ENCODE data around the gene NEU2.
"Not testable (repeated sequence)": the region's sequence is repeated elsewhere in the genome, so short reads cannot be mapped to it uniquely, and the experiment has no call there.

Gene NEU2

DNA sequence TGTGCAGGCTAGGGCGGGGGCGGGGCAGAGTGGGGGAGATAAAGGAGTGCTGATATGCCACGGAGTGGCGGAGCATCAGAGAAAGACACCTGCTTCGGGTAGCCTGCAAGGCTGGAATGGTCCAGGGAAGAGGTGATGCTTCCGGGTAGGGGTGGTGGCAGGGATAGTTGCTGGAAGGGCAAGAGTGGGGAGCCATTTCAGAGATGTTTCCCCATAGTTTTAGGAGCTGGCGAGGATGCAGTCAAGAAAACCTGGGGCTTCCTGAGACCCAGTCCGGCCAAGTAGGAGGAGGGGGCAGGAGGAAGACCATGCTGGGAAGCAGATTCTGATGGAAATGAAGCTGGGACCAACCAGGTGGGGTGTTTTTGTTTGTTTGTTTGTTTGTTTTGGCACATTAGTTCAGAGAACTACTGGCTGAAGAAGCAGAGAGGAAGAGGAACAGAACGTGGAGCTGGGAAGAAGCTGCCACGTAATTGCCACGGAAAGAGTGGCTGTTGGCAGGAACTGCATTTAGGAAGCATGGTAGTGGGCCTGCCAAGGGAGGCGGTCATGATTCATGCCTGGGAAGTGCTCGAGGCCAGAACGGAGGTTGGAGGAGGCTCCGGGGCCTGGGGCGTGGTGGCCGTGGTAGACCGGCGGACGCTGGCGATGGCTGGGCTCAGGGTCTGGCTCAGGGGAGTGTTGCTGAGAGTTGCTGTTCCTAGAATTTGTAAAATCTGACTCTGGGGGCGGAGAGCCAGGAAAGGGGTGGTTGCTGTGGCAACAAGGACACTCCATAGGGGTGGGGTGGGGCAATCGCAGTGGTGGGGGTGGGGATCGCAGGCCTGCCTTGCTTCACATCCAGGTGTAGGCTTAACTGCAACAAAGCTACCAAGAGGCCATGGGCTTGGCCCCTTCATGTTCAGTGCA lies 19.0 kb downstream of the NEU2 start:
- Histone ChIP-seq H2BK15ac (replicated peaks; ENCODE audit: low read depth) (no peak overlapping the region), H2BK120ac (ENCODE audit: low read depth, low read length) (no peak overlapping the region), H3K27me3 (ENCODE audit: insufficient read depth, low read length, poor library complexity) (no peaks in the 10 kb centered on the region), H3K79me2 (ENCODE audit: control insufficient read depth, insufficient read depth, low read length) (no peaks in the 10 kb centered on the region), H3K4me1 (ENCODE audit: control insufficient read depth, low read depth, low read length) (no peaks in the 10 kb centered on the region), H2BK5ac (ENCODE audit: low read length) (no peak overlapping the region), H3K27ac (ENCODE audit: low read depth, low read length) (no peak overlapping the region), H4K8ac (ENCODE audit: low read depth, low read length) (no peak overlapping the region), H3K79me1 (ENCODE audit: low read length) (no peaks in the 10 kb centered on the region), H3K4ac (ENCODE audit: low read depth, low read length) (no peak overlapping the region), H3K18ac (ENCODE audit: low read length) (no peak overlapping the region), H4K5ac (ENCODE audit: low read length) (no peak overlapping the region), H3K9ac (ENCODE audit: low read length) (peak overlapping the region; percentile 35), H3K23ac (ENCODE audit: low read length) (no peak overlapping the region), H2AK5ac (ENCODE audit: low read length) (no peak overlapping the region), H3K4me2 (ENCODE audit: low read length) (peak overlapping the region; percentile 7), H3K4me3 (ENCODE audit: low read length) (no peak overlapping the region), H3K56ac (ENCODE audit: low read length) (peak overlapping the region; percentile 76), H3K36me3 (ENCODE audit: control insufficient read depth, insufficient read depth, low read length) (no peaks in the 10 kb centered on the region)
- WGBS (ENCODE audit: extremely low coverage, insufficient coverage, low lambda C conversion rate) = no CpG with 5 or more reads among the region's 24 CpGs
- DNase-seq = peak; percentile 82

- no CpG with 5 or more reads among the region's 4 CpGs for WGBS (ENCODE audit: extremely low coverage, insufficient coverage, low lambda C conversion rate)
- H3K79me1 ChIP-seq (ENCODE audit: low read length); H2BK15ac ChIP-seq (replicated peaks; ENCODE audit: low read depth): not testable (repeated sequence)
These were observed 20.0 kb downstream of the NEU2 start for GRCh38 chr2:233052517-233052916.

GRCh38 chr2:233053928-233054784 lies 21.7 kb downstream of the NEU2 start:
- Histone ChIP-seq H3K79me1 (ENCODE audit: low read length) (no peaks in the 10 kb centered on the region), H3K18ac (ENCODE audit: low read length) (no peak overlapping the region), H2BK5ac (ENCODE audit: low read length) (no peak overlapping the region), H2AK5ac (ENCODE audit: low read length) (no peak overlapping the region), H3K9ac (ENCODE audit: low read length) (no peak overlapping the region), H3K4ac (ENCODE audit: low read depth, low read length) (no peak overlapping the region), H2BK15ac (replicated peaks; ENCODE audit: low read depth) (no peak overlapping the region), H4K8ac (ENCODE audit: low read depth, low read length) (no peak overlapping the region), H3K27ac (ENCODE audit: low read depth, low read length) (no peak overlapping the region), H3K4me1 (ENCODE audit: control insufficient read depth, low read depth, low read length) (no peaks in the 10 kb centered on the region), H4K5ac (ENCODE audit: low read length) (no peak overlapping the region), H3K23ac (ENCODE audit: low read length) (no peak overlapping the region), H3K27me3 (ENCODE audit: insufficient read depth, low read length, poor library complexity) (no peaks in the 10 kb centered on the region), H3K4me3 (ENCODE audit: low read length) (no peak overlapping the region), H3K36me3 (ENCODE audit: control insufficient read depth, insufficient read depth, low read length) (no peaks in the 10 kb centered on the region), H3K79me2 (ENCODE audit: control insufficient read depth, insufficient read depth, low read length) (no peaks in the 10 kb centered on the region), H3K56ac (ENCODE audit: low read length) (no peak overlapping the region), H2BK120ac (ENCODE audit: low read depth, low read length) (no peak overlapping the region), H3K4me2 (ENCODE audit: low read length) (no peak overlapping the region)
- WGBS (ENCODE audit: extremely low coverage, insufficient coverage, low lambda C conversion rate) = no CpG with 5 or more reads among the region's 22 CpGs
- peak; percentile 71 for DNase-seq

More at GRCh38 chr2:233052517-233052916, 20.0 kb downstream of the NEU2 start:
- H3K4ac ChIP-seq (ENCODE audit: low read depth, low read length); H3K79me2 ChIP-seq (ENCODE audit: control insufficient read depth, insufficient read depth, low read length); H3K23ac ChIP-seq (ENCODE audit: low read length); H3K4me1 ChIP-seq (ENCODE audit: control insufficient read depth, low read depth, low read length); H4K8ac ChIP-seq (ENCODE audit: low read depth, low read length); H3K36me3 ChIP-seq (ENCODE audit: control insufficient read depth, insufficient read depth, low read length); H3K27ac ChIP-seq (ENCODE audit: low read depth, low read length); H3K18ac ChIP-seq (ENCODE audit: low read length); H3K9ac ChIP-seq (ENCODE audit: low read length); H3K56ac ChIP-seq (ENCODE audit: low read length); H2BK5ac ChIP-seq (ENCODE audit: low read length); H3K27me3 ChIP-seq (ENCODE audit: insufficient read depth, low read length, poor library complexity); H3K4me2 ChIP-seq (ENCODE audit: low read length); H4K5ac ChIP-seq (ENCODE audit: low read length); H3K4me3 ChIP-seq (ENCODE audit: low read length); DNase-seq; H2AK5ac ChIP-seq (ENCODE audit: low read length); H2BK120ac ChIP-seq (ENCODE audit: low read depth, low read length): not testable (repeated sequence)

DNA sequence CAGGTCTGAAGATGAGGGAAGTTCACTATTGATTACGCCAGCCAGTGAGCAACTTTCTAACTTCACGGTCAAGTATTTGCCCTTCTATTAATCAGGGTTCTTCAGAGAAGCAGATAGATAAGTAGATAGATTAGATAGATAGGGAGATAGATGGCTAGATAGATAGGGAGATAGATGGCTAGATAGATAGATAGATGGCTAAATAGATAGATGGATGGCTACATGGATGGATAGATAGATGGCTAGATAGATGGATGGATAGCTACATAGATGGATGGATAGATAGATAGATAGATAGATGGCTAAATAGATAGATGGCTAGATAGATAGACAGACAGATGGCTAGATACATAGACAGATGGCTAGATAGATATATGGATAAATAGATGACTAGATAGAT lies 22.9 kb downstream of the NEU2 start:
- Histone ChIP-seq H4K8ac (ENCODE audit: low read depth, low read length) (no peak overlapping the region), H3K18ac (ENCODE audit: low read length) (no peak overlapping the region), H2BK120ac (ENCODE audit: low read depth, low read length) (no peak overlapping the region), H3K79me1 (ENCODE audit: low read length) (no peaks in the 10 kb centered on the region), H3K4me2 (ENCODE audit: low read length) (no peak overlapping the region), H3K4ac (ENCODE audit: low read depth, low read length) (no peak overlapping the region), H2BK15ac (replicated peaks; ENCODE audit: low read depth) (no peak overlapping the region), H3K9ac (ENCODE audit: low read length) (no peak overlapping the region), H3K36me3 (ENCODE audit: control insufficient read depth, insufficient read depth, low read length) (no peaks in the 10 kb centered on the region), H4K5ac (ENCODE audit: low read length) (no peak overlapping the region), H3K56ac (ENCODE audit: low read length) (no peak overlapping the region), H3K4me3 (ENCODE audit: low read length) (no peak overlapping the region), H2BK5ac (ENCODE audit: low read length) (no peak overlapping the region), H3K27ac (ENCODE audit: low read depth, low read length) (no peak overlapping the region), H2AK5ac (ENCODE audit: low read length) (no peak overlapping the region), H3K23ac (ENCODE audit: low read length) (no peak overlapping the region), H3K4me1 (ENCODE audit: control insufficient read depth, low read depth, low read length) (no peaks in the 10 kb centered on the region), H3K27me3 (ENCODE audit: insufficient read depth, low read length, poor library complexity) (no peaks in the 10 kb centered on the region), H3K79me2 (ENCODE audit: control insufficient read depth, insufficient read depth, low read length) (no peaks in the 10 kb centered on the region)
- DNase-seq = no peak
- no CpG with 5 or more reads among the region's 2 CpGs for WGBS (ENCODE audit: extremely low coverage, insufficient coverage, low lambda C conversion rate)

GRCh38 chr2:233056961-233057605 lies 24.6 kb downstream of the NEU2 start:
- Histone ChIP-seq H3K36me3 (ENCODE audit: control insufficient read depth, insufficient read depth, low read length) (no peaks in the 10 kb centered on the region), H3K9ac (ENCODE audit: low read length) (no peak overlapping the region), H3K27me3 (ENCODE audit: insufficient read depth, low read length, poor library complexity) (no peaks in the 10 kb centered on the region), H3K56ac (ENCODE audit: low read length) (no peak overlapping the region), H3K18ac (ENCODE audit: low read length) (no peak overlapping the region), H3K4me1 (ENCODE audit: control insufficient read depth, low read depth, low read length) (no peaks in the 10 kb centered on the region), H3K23ac (ENCODE audit: low read length) (no peak overlapping the region), H3K79me2 (ENCODE audit: control insufficient read depth, insufficient read depth, low read length) (no peaks in the 10 kb centered on the region), H3K4ac (ENCODE audit: low read depth, low read length) (no peak overlapping the region), H3K4me3 (ENCODE audit: low read length) (no peak overlapping the region), H2BK15ac (replicated peaks; ENCODE audit: low read depth) (no peak overlapping the region), H4K5ac (ENCODE audit: low read length) (no peak overlapping the region), H2BK120ac (ENCODE audit: low read depth, low read length) (no peak overlapping the region), H3K27ac (ENCODE audit: low read depth, low read length) (no peak overlapping the region), H3K4me2 (ENCODE audit: low read length) (no peak overlapping the region), H4K8ac (ENCODE audit: low read depth, low read length) (no peak overlapping the region), H2BK5ac (ENCODE audit: low read length) (no peak overlapping the region), H3K79me1 (ENCODE audit: low read length) (no peaks in the 10 kb centered on the region), H2AK5ac (ENCODE audit: low read length) (no peak overlapping the region)
- no peak for DNase-seq
- no CpG with 5 or more reads among the region's 6 CpGs for WGBS (ENCODE audit: extremely low coverage, insufficient coverage, low lambda C conversion rate)

All from mesendoderm (in vitro differentiated cells).